Activated T-cell treated with anti-CD3 and anti-CD28 coated beads for 48 hours (primary cell): ENCODE data around the gene RBPMS2.
"Not testable (repeated sequence)": the region's sequence is repeated elsewhere in the genome, so short reads cannot be mapped to it uniquely, and the experiment has no call there.

ENCODE experiments used
- DNase-seq: peaks from one replicate; pipeline ENCODE4 v3.0.0-alpha.2; 2020; ENCODE audit warnings: low read depth

The RBPMS2 gene

GRCh38 chr15:64753480-64754185, 21.8 kb downstream of the RBPMS2 start:
- DNase-seq = no peak

GRCh38 chr15:64751464-64751863, 23.9 kb downstream of the RBPMS2 start:
- no peak for DNase-seq

- DNase-seq = no peak
Measured at GRCh38 chr15:64749999-64750657, 25.3 kb downstream of the RBPMS2 start.

DNA sequence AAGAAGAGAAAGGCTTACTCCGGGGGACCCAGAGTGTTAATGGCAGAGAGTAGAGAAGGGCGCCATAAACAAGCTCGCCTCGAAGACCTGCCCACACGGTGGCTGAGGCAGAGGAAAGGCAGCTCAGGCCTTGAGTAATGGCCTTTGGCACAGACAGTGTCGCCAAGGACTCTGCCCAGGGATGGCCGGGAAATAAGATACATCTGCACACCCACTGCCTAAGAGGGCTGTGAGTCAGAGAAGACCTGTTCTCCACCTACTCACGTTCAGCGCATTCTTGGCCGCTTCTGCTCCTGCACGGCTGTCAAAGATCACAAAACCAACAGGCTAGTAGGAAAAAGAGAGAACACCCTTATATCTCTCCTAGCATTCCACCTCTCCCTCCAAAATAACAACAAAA, 26.2 kb downstream of the RBPMS2 start:
- no peak for DNase-seq

DNA sequence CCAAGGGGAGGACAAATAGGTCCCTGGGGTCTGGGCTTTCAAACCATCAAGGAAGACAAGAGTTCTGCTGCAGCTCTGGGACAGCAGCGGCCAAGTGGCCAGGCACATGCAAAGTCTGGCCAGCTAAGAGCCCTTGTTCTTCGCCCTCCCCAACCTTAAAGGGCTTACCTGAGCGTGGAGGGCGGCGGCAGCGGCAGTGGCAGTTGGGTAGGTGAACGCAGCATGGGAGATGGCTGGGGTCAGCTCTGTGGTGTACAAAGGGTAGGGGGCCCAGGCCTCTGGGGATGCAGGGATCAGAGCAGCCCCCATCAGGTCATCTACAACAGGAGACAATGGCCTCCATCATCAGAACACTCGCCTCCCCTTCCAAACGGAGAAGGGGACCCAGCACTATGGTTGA, 27.1 kb downstream of the RBPMS2 start:
- DNase-seq = no peak

- no peak for DNase-seq
Measured at GRCh38 chr15:64747578-64747977, 27.8 kb downstream of the RBPMS2 start.

- no peak for DNase-seq
Measured at GRCh38 chr15:64746921-64747320, 28.5 kb downstream of the RBPMS2 start.

DNA sequence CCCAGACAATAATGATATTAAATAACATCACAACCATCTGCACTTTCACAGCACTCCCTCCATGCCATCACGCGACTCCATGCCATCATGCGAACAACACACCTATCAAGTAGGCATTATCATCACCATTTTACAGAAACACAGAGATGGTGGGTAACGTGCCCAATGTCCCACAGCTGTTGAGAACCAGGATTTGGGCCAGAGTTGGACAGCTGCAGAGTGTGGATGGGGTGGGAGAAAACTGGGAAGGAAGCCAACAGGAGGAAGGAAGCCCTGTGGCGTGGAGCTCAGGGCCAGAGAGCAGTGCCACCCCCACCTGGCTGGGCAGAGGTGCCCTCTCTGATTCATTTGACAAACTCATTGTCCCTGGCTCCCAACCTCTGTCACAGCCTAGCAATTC, 29.0 kb downstream of the RBPMS2 start:
- no peak for DNase-seq

DNA sequence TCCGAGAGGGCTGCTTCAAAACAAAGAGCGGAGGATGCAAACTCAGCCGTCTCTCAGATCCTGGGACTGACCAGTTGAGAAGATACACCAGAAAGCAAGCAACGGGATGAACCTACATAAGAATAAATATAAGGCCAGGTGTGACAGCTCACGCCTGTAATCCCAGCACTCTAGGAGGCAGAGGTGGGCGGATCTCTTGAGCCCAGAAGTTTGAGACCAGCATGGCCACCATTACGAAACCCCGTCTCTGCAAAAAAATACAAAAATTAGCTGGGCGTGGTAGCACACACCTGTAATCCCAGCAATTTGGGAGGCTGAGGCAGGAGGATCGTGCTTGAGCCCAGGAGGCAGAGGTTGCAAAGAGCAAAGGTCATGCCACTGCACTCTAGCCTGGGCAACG, 31.7 kb downstream of the RBPMS2 start:
- DNase-seq = no peak

DNA sequence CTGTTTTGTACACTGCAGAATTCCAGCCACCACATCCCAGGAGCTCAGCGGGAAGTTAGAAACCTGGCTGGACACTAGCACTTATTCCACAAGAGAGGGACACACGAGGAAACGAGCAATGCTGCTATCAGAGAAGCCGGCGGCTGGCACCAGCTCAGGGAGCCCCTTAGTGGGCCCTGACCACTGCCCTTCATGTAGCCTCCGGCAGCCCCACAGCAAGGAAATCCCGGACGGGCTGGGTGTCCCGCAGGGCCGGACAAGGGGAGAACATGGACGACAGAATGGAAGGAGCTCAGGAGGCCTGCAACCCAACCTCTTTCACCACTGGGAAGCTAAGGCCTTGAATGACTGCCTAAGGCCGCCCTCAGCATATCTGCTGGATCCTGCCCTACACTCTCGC, 32.5 kb downstream of the RBPMS2 start:
- no peak for DNase-seq

- no peak for DNase-seq
Measured at GRCh38 chr15:64742385-64742784, 33.0 kb downstream of the RBPMS2 start.

- DNase-seq = not testable (repeated sequence)
Measured at GRCh38 chr15:64741708-64742107, 33.7 kb downstream of the RBPMS2 start.

- no peak for DNase-seq
Measured at GRCh38 chr15:64740311-64741170, 34.8 kb downstream of the RBPMS2 start.

DNA sequence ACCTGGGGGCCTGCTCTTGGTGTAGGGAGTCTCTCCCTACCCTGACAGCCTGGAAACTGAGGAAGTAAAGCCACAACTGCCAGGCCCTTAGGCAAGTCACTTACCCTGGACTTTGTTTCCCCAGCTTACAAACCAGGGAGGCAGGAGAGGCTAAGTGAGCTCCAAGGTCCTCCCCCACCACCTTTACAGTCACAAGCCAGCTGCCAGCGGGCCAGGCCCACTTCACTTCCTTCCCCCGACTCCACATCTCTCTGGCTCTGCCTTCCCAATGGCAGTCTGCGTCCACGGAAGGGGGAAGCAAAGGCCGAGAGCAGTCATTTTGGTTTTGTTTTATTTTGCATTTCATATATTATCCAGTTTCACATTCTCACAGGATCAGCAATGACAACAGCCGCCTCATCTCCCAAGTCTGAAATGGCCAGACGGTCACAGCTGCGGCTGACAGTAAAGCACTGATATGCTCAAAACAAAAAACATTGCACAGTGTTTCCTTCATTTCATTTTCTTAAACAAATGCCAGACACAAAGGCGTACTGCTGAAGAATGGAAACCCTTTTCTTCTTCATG, 35.7 kb downstream of the RBPMS2 start:
- no peak for DNase-seq

- no peak for DNase-seq
Measured at GRCh38 chr15:64739156-64739555, 36.2 kb downstream of the RBPMS2 start.

GRCh38 chr15:64738226-64739095, 36.9 kb downstream of the RBPMS2 start:
- no peak for DNase-seq

DNA sequence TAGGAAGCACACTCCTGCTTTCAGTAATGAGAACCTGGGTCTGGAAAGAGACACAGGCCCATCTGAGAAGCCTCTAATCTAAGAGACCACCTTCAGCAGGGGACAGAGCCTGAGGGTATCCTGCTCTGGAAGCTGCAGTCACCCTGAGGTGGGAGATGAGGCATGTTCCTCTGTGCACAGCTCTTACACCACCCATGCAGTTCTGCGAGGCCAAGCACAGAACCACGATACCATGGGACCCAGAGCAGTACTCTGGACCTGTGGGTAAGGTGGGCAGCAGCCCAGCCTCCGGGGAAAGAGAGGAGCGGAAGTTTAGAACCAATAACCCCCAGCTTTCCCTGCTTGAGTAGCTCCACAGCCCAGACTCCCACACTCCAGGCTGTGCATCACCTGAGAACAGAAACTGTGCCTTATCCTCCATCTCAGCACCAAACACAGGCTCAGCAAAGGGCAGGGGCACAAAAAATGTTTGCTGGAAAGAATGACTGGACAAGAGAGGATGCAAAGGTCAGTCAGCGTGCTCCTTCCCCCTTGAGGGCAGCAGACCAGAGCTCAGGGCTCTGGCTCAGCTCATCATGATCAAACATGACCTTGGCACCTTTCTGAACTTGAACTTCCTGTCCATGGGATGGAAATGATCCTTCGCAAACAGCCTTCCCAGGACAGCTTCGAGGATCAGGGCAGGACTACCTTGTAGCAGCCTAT, 43.1 kb downstream of the RBPMS2 start:
- no peak for DNase-seq

- DNase-seq = no peak
Measured at GRCh38 chr15:64731805-64732151, 43.6 kb downstream of the RBPMS2 start.

DNA sequence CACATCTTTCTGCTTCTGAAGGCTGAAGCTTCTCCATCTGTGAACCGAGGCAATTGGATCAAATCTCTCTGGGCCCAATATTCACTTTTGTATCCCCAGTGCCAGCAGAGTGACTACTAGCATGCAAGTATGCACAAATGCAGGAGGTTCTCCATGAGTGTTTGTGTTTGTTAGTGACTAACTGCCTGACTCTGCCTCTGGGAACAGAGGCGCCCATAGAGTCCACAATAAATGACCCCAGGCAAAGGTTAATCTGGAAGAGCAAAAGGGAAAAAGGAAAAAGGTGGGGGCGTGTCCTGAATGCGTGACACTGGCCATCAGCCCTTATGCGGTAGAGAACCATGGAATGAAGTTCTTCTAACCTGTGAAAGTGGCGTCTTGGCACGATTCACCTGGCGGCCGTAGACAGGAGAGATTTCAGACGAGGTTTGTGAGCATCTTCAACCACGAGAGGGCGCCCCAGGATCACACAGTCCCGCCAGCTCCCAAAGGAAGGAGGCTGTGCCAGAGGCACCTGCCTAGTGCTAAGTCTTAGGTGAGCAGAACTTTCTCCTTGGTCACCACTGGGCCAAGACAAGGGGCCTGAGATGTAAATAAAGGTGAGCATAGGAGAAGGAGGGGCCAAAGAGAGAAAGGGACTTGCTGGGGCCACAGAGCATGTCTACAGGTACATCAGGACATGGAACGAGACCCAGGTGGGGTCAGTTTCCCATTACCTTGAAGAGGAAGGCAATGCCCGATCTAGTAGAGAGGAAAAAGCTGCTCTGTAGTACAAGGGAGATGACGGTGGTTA, 44.2 kb downstream of the RBPMS2 start:
- peak; percentile 76 for DNase-seq

DNA sequence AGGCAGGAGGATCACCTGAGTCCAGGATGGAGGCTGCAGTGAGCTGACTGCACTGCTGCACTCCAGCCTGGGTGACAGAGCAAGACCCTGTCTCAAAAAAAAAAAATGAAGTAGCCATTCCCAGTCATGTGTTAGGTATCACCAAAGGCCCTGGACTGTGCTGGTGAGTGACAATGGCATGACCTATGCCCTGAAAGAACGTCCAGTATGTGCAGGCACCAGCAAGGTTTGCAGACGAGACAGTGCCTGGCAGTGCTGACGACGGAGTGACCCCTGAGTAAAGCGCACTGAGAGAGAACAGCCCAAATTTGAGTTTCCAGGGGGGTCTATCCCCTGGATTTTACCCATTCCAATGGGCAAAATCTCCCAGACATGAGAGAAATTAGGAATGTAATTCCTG, 45.2 kb downstream of the RBPMS2 start:
- DNase-seq = no peak
